Breast epithelium (tissue), 4 donors: ENCODE data around the gene TMEM100. TPM values are rescaled to one million over a fixed set of nuclear protein-coding genes. Genes with fewer than 3 reads are reported as not detected.

Experiments used
- DNase-seq, 2 donors: peaks; one replicate each; pipeline ENCODE4 v3.0.0-alpha.2; 2019; ENCODE audit warnings: low spot score in 2 of 2
- H3K27ac ChIP-seq, 2 donors: fragments of 200-600 bp; sonication (generic) in 1 of 2; one replicate each; pipeline ENCODE4 v1.5.1; 2016 to 2019; ENCODE audit warnings: mild to moderate bottlenecking in 1 of 2
- H3K27me3 ChIP-seq, 2 donors: fragments of 200-600 bp; sonication (generic) in 1 of 2; one replicate each; pipeline versions ENCODE4 v1.5.1 to v1.6.0; 2017 to 2019; ENCODE audit warnings: control low read depth in 1 of 2, mild to moderate bottlenecking in 1 of 2
- H3K36me3 ChIP-seq: fragments of 200-600 bp; one replicate; pipeline ENCODE4 v1.5.1; 2019
- H3K4me1 ChIP-seq, 2 donors: fragments of 200-600 bp; sonication (generic); one replicate each; pipeline ENCODE4 v1.5.1; 2016 to 2019; ENCODE audit warnings: control low read depth in 1 of 2
- H3K4me3 ChIP-seq, 3 donors: fragments of 200-600 bp; sonication (generic); 1 replicate in 2 of 3; 2 replicates in 1 of 3; pipeline ENCODE4 v1.5.1; 2016 to 2019; ENCODE audit warnings: mild to moderate bottlenecking in 3 of 3, moderate library complexity in 2 of 3
- H3K9me3 ChIP-seq, 2 donors: fragments of 200-600 bp; sonication (generic) in 1 of 2; one replicate each; pipeline ENCODE4 v1.5.1; 2016 to 2019; ENCODE audit warnings: control low read depth in 1 of 2
- POLR2A ChIP-seq: fragments of 450-650 bp; IDR thresholded peaks from one replicate; pipeline ENCODE4 v1.6.1; 2016; ENCODE audit warnings: antibody characterized with exemption, mild to moderate bottlenecking, moderate library complexity
- POLR2AphosphoS5 ChIP-seq, 3 donors: sonication (generic); formaldehyde crosslinking; IDR thresholded peaks; one replicate each; pipeline ENCODE4 v1.6.1; 2017; ENCODE audit warnings: antibody characterized with exemption in 3 of 3
- intact Hi-C: fragments of 100-400 bp; cut with DNase I; formaldehyde crosslinking; loops from one replicate; pipeline ENCODE4 v1.15.1; 2023; ENCODE audit warnings: low total_unique reads
- total RNA-seq, 3 donors: library from RNA; depleted of rRNA; stranded (reverse); fragments of >200 nt; gene quantifications; one replicate each; pipeline ENCODE4 v1.1.0, GENCODE V29; 2016
- TF ChIP-seq, protein P1 (sequence below), 3 donors: fragments of 450-650 bp; IDR thresholded peaks; one replicate each; pipeline ENCODE4 v1.5.1; 2016 to 2017; ENCODE audit warnings: antibody characterized with exemption in 3 of 3, mild to moderate bottlenecking in 3 of 3, moderate library complexity in 3 of 3

Gene TMEM100
- total RNA-seq, 3 donors from 2014 or later = 6.7 to 27.2 (median 20.3) TPM

DNA sequence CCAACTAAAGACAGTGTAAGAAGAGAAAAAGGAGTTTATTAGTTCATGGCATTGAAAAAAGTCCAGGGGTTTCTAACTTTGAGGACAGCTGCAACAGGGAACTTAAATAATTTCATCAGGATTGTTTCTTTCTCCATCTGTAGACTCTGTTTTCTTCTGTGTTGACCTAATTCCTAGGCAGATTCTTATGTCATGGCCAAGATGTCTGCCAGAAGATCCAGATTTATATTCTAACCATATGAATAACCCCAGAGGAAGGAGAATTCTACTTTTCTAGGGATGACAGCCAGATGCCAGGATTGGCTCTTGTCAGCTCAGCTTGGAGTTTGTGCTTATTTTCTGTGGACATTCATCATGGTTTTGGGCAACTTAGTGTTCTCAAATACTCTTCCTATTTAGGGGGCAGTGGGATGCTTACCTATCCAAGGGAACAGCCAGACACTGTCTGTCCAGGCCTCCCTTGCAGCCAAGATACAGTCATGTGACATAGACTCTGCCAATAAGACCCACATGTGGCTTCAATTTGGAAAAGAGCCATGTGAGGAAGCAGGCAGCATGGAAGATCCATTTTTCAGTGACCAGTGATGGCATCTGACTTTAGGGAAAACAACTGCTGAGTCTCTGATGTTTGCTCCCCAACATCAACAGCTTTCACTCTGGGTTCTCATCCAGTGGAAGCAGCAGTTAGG, 46.4 kb upstream of the TMEM100 start:
- Histone ChIP-seq H3K9me3 (no peaks in the 10 kb centered on the region), H3K4me3 (no peak overlapping the region), H3K27me3 (no peaks in the 10 kb centered on the region), H3K4me1 (peaks cover 0 to 3% of the 10 kb centered on the region in 2 donors), H3K27ac (peak overlapping the region; percentile 17 to 86), H3K36me3 (no peaks in the 10 kb centered on the region)
- intact Hi-C loops = no loop called here
- no peak for DNase-seq
- TF ChIP-seq POLR2AphosphoS5 (IDR thresholded peaks at IDR 0.05) = no peak
- TF ChIP-seq, protein P1, sequence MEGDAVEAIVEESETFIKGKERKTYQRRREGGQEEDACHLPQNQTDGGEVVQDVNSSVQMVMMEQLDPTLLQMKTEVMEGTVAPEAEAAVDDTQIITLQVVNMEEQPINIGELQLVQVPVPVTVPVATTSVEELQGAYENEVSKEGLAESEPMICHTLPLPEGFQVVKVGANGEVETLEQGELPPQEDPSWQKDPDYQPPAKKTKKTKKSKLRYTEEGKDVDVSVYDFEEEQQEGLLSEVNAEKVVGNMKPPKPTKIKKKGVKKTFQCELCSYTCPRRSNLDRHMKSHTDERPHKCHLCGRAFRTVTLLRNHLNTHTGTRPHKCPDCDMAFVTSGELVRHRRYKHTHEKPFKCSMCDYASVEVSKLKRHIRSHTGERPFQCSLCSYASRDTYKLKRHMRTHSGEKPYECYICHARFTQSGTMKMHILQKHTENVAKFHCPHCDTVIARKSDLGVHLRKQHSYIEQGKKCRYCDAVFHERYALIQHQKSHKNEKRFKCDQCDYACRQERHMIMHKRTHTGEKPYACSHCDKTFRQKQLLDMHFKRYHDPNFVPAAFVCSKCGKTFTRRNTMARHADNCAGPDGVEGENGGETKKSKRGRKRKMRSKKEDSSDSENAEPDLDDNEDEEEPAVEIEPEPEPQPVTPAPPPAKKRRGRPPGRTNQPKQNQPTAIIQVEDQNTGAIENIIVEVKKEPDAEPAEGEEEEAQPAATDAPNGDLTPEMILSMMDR (IDR thresholded peaks at IDR 0.05) = no peak
- TF ChIP-seq POLR2A = no peak

DNA sequence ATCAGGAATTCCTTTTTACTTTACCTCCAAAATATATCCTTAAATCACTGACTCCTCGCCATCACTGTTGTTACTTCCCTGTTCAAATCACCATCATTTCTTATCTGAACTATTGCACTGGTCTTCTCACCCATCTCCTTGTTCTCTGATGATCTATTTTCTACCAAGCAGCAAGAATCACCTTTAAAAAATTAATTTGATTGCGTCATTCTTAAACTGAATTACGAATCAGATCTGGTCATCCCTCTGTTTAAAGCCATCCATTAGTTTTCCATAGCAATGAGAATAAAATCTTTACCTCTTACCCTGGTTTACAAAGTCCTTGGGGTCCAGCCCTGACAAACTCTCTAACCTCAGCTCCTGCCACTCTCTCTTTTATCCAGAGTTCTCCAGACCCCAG, 42.8 kb upstream of the TMEM100 start:
- Histone ChIP-seq H3K27ac (no peak overlapping the region), H3K27me3 (no peaks in the 10 kb centered on the region), H3K4me3 (no peak overlapping the region), H3K4me1 (peaks cover 0 to 3% of the 10 kb centered on the region in 2 donors), H3K9me3 (no peaks in the 10 kb centered on the region), H3K36me3 (no peaks in the 10 kb centered on the region)
- TF ChIP-seq POLR2A (no peak), POLR2AphosphoS5 (IDR thresholded peaks at IDR 0.05) (no peak)
- TF ChIP-seq, protein P1 (IDR thresholded peaks at IDR 0.05) = no peak
- DNase-seq = no peak
- intact Hi-C loops = no loop called here

DNA sequence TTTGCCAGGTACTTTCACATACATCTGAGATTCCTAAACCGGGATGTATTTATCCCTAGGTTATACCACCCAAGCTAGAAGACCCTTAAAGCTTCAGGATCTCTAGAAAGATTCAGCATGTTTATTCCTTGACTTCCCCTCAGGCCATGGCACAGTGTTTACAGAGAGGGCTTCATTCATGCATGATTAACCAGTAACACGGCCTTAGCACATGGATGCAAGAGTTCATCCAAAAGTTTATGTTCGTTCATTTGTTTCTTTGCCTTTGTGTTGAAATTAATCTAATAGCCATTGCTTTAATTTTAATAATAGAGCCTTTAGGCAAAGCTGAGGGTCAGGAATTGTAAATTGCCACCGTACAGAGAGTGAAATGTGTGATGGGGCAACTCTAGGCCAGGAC, 41.9 kb upstream of the TMEM100 start:
- Histone ChIP-seq H3K4me1 (no peaks in the 10 kb centered on the region), H3K4me3 (no peak overlapping the region), H3K9me3 (no peaks in the 10 kb centered on the region), H3K27me3 (no peaks in the 10 kb centered on the region), H3K36me3 (no peaks in the 10 kb centered on the region), H3K27ac (no peak overlapping the region)
- TF ChIP-seq, protein P1 (IDR thresholded peaks at IDR 0.05) = no peak
- no peak for TF ChIP-seq POLR2A
- TF ChIP-seq POLR2AphosphoS5 (IDR thresholded peaks at IDR 0.05) = no peak
- intact Hi-C loops = no loop called here
- no peak for DNase-seq

DNA sequence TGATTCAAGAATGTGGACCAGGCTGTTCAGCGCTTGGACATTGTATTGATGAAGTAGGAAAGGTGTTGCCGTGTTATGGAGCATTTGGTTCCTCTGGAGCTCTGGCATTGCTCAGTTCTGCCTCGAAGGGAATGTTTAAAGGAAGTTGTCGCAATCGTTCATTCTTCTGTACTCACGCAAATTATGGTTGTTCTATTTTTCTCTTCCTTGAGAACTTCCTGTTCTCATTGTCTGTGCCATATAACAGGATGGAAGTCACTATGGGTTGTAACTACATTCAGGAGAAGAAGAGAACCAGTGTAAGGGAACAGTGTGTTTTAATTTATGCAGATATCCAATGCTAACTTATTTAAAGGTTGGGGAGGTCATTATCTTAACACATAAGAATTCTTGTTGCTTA, 41.2 kb upstream of the TMEM100 start:
- intact Hi-C loops = no loop called here
- H3K27ac ChIP-seq = peak overlapping the region; percentile 20 to 33
- H3K4me1 ChIP-seq = no peaks in the 10 kb centered on the region
- H3K4me3 ChIP-seq = no peak overlapping the region
- no peaks in the 10 kb centered on the region for H3K9me3 ChIP-seq
- no peak for TF ChIP-seq POLR2AphosphoS5 (IDR thresholded peaks at IDR 0.05)
- TF ChIP-seq, protein P1 (IDR thresholded peaks at IDR 0.05) = no peak
- no peak for TF ChIP-seq POLR2A
- no peak for DNase-seq
- no peaks in the 10 kb centered on the region for H3K27me3 ChIP-seq
- H3K36me3 ChIP-seq = no peaks in the 10 kb centered on the region

DNA sequence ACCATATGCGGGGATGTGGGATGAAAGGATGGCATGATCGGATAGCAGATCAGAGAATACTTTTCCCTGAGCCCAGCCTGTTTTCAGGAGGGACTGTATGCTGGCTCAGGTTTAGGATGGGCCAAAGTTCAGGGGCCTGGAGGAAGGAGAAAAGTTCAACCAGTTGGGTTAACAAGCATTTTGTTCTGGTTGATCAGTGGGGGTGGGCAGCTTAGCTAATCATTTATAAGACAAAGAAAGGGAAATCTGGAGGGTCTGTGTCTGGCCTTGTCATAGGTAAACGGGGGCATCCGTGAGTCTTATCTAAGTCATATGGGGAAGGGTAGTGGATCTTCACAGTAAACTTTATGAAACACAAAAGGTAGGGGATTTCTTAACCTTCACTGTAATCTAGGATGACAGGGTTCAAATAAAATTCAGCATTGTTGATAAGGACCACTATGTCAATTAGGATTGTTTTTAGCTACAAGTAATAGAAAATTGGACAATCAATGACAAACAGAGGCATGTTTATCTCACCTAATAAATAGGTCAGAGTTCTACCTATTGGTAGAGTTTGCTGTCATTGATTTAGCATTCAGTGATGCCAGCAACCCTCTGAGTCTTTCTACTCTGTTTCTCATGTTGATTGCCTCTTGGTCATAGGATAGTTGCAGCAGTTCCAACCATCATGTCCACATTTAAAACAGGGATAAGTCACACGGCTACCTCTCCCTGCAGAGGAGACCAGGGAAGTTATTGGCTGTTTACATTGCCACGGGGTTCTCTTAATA, 39.6 kb upstream of the TMEM100 start:
- Histone ChIP-seq H3K4me3 (no peak overlapping the region), H3K27ac (no peak overlapping the region), H3K9me3 (no peaks in the 10 kb centered on the region), H3K36me3 (no peaks in the 10 kb centered on the region), H3K4me1 (no peaks in the 10 kb centered on the region), H3K27me3 (no peaks in the 10 kb centered on the region)
- intact Hi-C loops = no loop called here
- no peak for DNase-seq
- no peak for TF ChIP-seq POLR2AphosphoS5 (IDR thresholded peaks at IDR 0.05)
